ENCODE measurements around the gene CHCHD3. TPM values are rescaled to one million over a fixed set of nuclear protein-coding genes. Genes with fewer than 3 reads are reported as not detected.

The CHCHD3 gene
- total RNA-seq, 2 experiments from 2014 or later = 83.5 to 83.8 TPM

DNA sequence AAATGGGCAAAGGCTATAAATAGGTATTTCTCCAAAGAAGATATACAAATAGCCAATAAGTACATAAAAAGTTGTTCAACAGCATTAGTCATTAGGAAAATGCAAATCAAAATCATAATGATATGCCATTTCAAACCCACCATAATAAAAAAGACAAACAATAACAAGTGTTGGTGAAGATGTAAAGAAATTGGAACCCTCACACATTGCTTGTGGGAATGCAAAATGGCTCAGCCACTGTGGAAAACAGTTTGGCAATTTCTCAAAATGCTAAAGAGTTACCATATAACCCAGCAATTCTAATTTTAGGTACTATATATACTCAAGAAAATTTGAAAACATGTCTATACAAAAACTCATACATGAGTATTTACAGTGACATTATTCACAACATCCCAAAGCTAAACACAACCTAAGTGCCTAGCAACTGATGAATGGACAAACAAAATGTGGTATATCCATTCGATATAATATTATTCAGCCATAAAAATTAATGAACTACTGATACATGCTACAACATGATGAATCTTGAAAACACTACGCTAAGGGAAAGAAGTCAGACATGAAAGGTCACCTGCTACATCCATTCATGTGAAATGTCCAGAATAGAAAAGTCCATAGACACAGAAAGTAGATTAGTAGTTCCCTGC is 55.6 kb downstream of the CHCHD3 start:
- BruUV-seq (replicated peaks) = no TSS peak
- intact Hi-C loops (cut with micrococcal nuclease; ENCODE audit: unreplicated experiment) = no loop called here
- Histone ChIP-seq H3K36me3 (ENCODE audit: insufficient read depth, low read length) (peaks cover 26% of the 10 kb centered on the region), H3K4me1 (ENCODE audit: insufficient read depth, low read length, poor library complexity, severe bottlenecking) (peaks cover 15% of the 10 kb centered on the region), H2AFZ (ENCODE audit: low read length) (no peak overlapping the region), H3K4me3 (ENCODE audit: low read depth, low read length, poor library complexity, severe bottlenecking) (no peak overlapping the region), H3K4me2 (ENCODE audit: low read length) (no peak overlapping the region), H4K20me1 (ENCODE audit: insufficient read depth, low read length) (no peaks in the 10 kb centered on the region), H3K79me2 (ENCODE audit: insufficient read depth, low read depth, low read length) (peaks cover 16% of the 10 kb centered on the region; the same call in 1 of the 2 replicates), H3K9me2 (ENCODE audit: insufficient read depth, low read length) (no peaks in the 10 kb centered on the region), H3K9me3 (ENCODE audit: low read length) (peaks cover 10% of the 10 kb centered on the region; the same call in 1 of the 2 replicates), H3K27ac (ENCODE audit: low read depth, low read length, poor library complexity, severe bottlenecking) (no peak overlapping the region)
- CTCF ChIA-PET (ENCODE audit: unreplicated experiment) = no interaction called here
- TF ChIP-seq CTCF (conservative IDR thresholded peaks at IDR 0.05; ENCODE audit: low read length) (no peak), EZH2phosphoT487 (IDR thresholded peaks at IDR 0.05; ENCODE audit: borderline replicate concordance, low read depth, low read length) (no peak)
- POLR2A ChIA-PET = no interaction called here
- no peak for DNase-seq (ENCODE audit: low spot score)

DNA sequence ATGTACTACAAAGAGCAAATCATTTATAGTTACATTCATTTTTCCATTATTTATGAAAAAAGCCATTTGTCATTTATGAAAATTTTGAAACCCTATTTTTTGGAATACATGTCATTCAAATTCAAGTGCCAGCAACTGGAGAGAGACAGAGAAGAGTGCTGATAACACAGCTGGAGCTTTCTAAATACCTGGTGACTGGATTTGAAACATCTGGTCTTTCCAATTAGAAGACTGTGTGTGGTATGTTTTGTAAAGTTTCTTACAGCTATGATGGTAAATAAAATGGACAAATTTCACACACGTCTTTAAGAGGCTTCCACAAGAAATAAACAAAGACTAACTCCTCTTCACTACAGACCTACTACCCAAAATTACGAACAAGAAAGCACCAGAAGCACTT is 56.8 kb downstream of the CHCHD3 start:
- no peak for DNase-seq (ENCODE audit: low spot score)
- Histone ChIP-seq H3K27ac (ENCODE audit: low read depth, low read length, poor library complexity, severe bottlenecking) (no peak overlapping the region), H3K79me2 (ENCODE audit: insufficient read depth, low read depth, low read length) (peaks cover 15% of the 10 kb centered on the region; the same call in 1 of the 2 replicates), H3K9me2 (ENCODE audit: insufficient read depth, low read length) (no peaks in the 10 kb centered on the region), H3K36me3 (ENCODE audit: insufficient read depth, low read length) (peaks cover 37% of the 10 kb centered on the region), H2AFZ (ENCODE audit: low read length) (no peak overlapping the region), H3K9me3 (ENCODE audit: low read length) (peaks cover 10% of the 10 kb centered on the region; the same call in 1 of the 2 replicates), H3K4me2 (ENCODE audit: low read length) (no peak overlapping the region), H4K20me1 (ENCODE audit: insufficient read depth, low read length) (no peaks in the 10 kb centered on the region), H3K4me1 (ENCODE audit: insufficient read depth, low read length, poor library complexity, severe bottlenecking) (peaks cover 10% of the 10 kb centered on the region), H3K4me3 (ENCODE audit: low read depth, low read length, poor library complexity, severe bottlenecking) (no peak overlapping the region)
- no TSS peak for BruUV-seq (replicated peaks)
- intact Hi-C loops (cut with micrococcal nuclease; ENCODE audit: unreplicated experiment) = no loop called here
- CTCF ChIA-PET (ENCODE audit: unreplicated experiment) = no interaction called here
- POLR2A ChIA-PET = no interaction called here
- TF ChIP-seq CTCF (conservative IDR thresholded peaks at IDR 0.05; ENCODE audit: low read length) (no peak), EZH2phosphoT487 (IDR thresholded peaks at IDR 0.05; ENCODE audit: borderline replicate concordance, low read depth, low read length) (no peak)

DNA sequence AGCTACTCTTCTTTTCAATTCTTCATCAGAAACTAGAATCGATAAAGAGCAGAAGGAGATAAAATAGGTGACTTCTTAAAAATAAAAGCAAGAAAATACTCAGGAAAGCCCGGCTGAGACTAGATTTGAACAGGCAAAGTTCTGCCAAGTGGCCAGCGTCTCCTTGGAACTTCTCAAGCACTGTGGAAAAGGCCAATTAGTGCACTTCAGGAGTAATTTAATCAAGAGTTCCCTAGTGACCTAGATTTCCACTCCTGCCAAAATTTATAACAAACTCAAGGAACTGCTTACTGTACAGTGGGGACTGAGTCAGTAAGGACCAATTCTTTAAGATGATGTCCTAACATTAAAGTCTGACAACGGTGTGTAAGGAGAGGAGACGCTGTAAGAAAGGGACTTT is 57.3 kb downstream of the CHCHD3 start:
- TF ChIP-seq EZH2phosphoT487 (IDR thresholded peaks at IDR 0.05; ENCODE audit: borderline replicate concordance, low read depth, low read length) (no peak), CTCF (conservative IDR thresholded peaks at IDR 0.05; ENCODE audit: low read length) (no peak)
- DNase-seq (ENCODE audit: low spot score) = no peak
- Histone ChIP-seq H2AFZ (ENCODE audit: low read length) (no peak overlapping the region), H3K79me2 (ENCODE audit: insufficient read depth, low read depth, low read length) (peaks cover 12% of the 10 kb centered on the region; the same call in 1 of the 2 replicates), H3K27ac (ENCODE audit: low read depth, low read length, poor library complexity, severe bottlenecking) (no peak overlapping the region), H4K20me1 (ENCODE audit: insufficient read depth, low read length) (no peaks in the 10 kb centered on the region), H3K9me2 (ENCODE audit: insufficient read depth, low read length) (no peaks in the 10 kb centered on the region), H3K9me3 (ENCODE audit: low read length) (peaks cover 10% of the 10 kb centered on the region; the same call in 1 of the 2 replicates), H3K4me3 (ENCODE audit: low read depth, low read length, poor library complexity, severe bottlenecking) (no peak overlapping the region), H3K4me2 (ENCODE audit: low read length) (no peak overlapping the region), H3K36me3 (ENCODE audit: insufficient read depth, low read length) (peaks cover 38% of the 10 kb centered on the region), H3K4me1 (ENCODE audit: insufficient read depth, low read length, poor library complexity, severe bottlenecking) (peaks cover 5% of the 10 kb centered on the region)
- CTCF ChIA-PET (ENCODE audit: unreplicated experiment) = no interaction called here
- intact Hi-C loops (cut with micrococcal nuclease; ENCODE audit: unreplicated experiment) = no loop called here
- POLR2A ChIA-PET = interaction anchor here (1.0 kb wide), 1 partner anchor 8 kb away, joined by 3 read pairs; no protein-coding TSS in a partner anchor
- no TSS peak for BruUV-seq (replicated peaks)
